NCI-H187 (cell line): Measurements from ENCODE around the gene MX2.

ENCODE experiments used
- DNase-seq, 2 experiments: peaks; one replicate each; lab custom pipeline; 2025; lab: John Stamatoyannopoulos, UW

Gene MX2

GRCh38 chr21:41364308-41364707, 2.5 kb downstream of the MX2 start:
- DNase-seq: no peak

GRCh38 chr21:41365377-41366107, 3.7 kb downstream of the MX2 start:
- DNase-seq: no peak

- DNase-seq: no peak
Observed at GRCh38 chr21:41366522-41367151, 4.8 kb downstream of the MX2 start.

DNA sequence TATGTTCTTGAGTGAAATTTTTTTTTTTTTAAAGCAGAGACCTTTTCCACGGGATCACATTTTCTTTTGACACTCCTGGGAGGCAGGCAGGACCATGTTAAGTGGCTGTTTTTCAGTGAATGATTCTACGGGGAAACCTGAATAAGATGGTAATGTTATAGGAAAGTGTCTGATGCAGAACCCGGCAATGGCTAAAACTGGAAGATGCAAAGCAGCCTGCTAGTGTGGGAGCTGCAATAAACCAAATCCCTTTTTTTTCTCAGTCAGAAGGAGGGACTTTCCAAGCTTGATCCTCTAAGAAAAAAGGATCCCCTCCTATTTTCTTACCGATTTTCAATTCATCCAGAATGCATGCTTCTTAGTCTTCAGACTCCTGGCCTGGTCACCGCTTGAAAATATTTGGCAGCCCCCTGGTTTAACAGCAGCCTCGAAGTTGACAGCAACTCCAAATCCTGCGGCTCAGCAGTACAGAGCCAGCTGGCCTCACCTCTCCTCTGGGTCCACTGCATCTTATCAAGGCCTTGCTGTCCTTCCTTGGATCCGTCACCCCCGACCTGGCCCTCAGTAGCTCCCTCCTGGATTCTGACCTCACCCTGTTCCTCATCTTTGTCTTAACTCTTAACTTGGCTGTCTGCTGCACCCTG, 5.6 kb downstream of the MX2 start:
- DNase-seq: no peak

DNA sequence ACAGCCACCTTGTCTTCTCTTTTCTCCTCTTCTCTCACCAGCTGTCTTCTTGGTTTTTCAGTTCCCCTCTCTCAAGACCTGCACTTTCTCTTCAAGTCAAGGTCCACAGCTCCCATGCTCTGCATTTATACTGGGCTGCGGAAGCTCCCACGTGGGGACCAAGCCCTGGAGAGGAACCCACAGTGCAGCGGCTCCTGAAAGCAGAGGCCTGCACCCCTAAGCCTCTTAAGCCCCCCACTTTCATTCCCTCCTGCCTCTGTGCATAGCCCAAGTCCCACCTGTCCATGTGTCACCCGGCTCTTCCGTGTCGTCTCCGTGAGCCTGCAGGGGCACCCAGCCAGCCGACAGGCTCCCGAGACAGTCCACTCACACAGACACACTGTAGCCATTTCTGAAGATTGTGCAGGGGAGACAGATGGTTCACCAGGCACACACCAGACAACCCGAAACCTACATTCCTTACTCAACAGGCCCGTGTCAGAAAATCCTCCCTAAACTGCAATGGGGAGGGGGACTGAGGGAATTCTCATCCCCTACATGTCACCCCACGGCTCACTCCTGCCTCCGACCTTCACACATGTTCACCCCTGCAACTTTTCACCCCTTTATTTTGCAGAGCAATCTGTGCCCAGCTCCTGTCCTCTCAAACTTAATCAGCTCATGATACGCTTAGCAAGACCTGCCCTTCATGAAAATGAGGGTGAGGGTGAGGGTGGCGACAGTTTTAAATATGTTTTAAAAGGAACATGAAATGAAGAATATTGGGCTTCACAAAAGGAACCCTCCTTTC, 6.3 kb downstream of the MX2 start:
- no peak for DNase-seq

DNA sequence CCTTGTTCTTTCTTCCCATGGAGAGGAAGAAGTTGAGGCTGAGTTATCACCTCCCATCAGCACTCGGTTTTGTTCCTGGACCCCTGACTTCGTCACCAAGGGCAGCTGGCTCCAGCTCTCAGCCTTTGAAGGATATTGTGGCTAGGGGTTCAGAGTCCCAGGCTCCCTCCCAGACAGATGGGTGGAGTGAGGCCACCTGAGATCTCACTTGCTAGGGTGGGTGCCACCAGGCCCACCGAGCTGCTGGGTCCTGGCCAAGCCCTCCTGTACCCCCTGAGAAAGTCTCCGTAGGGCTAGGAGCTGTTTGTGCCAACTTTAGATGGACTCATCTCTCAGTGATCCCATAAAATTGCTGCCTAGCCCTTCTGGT, 6.9 kb downstream of the MX2 start:
- no peak for DNase-seq

- no peak for DNase-seq
Observed at GRCh38 chr21:41369105-41369919, 7.5 kb downstream of the MX2 start.

DNA sequence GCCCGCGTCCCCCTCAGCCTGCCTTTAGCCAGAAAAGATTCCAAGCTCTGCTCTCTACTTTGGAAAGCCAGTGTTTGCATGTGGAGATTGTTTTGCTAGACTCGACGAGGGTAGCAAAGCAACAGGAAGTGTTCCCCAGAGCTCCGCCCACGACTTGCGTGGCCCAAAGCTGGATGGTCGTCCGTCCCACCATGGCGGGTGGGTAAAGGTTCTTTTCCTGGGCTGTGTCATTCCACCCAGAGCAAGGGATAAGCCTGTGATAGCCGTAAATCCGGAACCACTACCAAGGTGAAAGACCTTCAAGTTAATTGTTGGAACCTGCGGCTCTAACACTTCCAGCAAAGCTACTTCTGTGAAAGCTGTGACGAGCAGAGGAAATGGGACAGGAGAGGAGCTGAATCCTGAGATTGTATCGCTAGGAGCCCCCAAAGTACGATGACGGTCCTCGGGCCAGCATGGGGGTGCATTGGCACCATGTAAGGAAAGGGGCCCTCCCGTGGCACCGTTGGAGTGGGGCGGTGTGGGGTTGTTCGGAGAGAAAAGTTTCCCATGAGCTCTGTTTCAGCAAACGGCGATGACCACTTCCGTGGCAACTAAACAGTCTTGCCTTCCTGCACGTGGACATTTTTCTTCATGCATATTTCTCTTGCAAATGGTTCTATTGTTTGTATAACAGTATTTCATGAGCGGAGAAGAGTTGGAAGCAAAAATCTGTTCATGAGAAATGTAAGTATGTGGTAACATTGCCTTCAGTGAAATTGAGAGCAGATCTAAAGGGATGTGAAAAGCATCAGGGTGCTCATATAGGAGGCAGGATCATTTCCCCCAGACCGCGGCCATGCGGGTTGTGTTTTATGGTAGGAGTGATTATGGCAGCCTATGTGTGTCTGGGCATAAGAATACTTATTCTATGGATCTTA, 8.4 kb downstream of the MX2 start:
- no peak for DNase-seq

DNA sequence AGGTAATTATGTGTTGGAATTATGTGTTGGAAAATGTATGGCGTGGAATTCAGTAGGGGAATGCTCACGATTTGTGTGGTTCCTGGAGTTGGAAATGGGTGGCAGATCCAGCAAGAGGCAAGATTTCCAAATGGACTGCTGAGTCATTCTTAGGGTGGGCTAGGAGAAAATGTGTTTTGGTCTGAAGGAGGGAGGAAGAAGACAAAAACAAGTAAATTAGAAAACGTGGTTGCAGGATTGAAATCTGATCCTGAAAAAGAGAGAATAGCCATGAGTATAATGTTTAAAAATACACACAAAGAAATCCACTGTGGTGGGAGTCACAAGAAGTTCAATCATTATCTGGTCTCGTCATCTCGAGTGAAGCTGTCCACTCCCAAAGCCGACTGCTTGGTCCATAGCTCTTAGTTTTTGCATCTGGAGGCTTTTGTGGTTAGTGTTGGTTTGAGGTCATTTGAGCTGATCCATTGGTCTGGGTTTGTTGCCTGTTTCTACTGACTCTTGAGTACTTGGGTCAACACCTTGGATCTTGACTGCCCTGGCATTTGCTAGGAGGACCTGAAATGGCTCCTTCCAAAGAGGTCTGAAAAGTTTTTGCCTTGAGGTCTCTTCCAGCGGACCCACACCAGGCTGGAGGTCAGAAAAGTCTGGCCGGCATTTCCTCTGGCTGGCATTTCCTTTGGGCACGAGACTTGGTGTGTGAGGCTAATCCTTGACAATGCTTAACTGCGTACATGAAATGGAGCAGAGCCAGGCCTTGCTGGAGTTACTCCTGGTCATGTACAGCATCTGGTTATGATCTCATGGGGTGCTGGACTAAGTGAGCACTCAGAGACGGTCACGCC, 9.2 kb downstream of the MX2 start:
- no peak for DNase-seq

- DNase-seq: no peak
Observed at GRCh38 chr21:41371685-41372030, 9.8 kb downstream of the MX2 start.

DNA sequence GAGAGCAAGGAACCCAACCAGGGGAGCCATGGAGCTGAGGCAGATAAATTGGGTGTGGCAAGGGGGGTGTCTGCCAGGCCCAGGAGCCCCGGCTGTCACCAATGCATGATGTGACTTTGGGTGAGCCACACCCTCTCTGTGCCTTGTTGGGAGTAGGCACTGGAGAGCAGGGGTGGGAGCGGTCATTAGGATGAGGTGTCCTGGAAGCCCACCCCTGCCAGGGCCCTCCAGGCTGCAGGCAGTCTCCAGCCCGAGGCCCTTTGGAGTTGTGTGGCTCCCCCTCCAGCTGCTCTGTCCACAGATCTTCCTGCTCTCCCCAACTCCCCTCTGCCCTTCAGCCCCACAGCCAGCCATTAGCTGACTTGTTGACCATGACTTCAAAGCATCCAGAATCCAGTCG, 11.4 kb downstream of the MX2 start:
- DNase-seq: no peak

GRCh38 chr21:41373763-41374162, 11.9 kb downstream of the MX2 start:
- DNase-seq: no peak

GRCh38 chr21:41374177-41374712, 12.4 kb downstream of the MX2 start:
- no peak for DNase-seq

- DNase-seq: no peak
Observed at GRCh38 chr21:41374867-41375533, 13.2 kb downstream of the MX2 start.

DNA sequence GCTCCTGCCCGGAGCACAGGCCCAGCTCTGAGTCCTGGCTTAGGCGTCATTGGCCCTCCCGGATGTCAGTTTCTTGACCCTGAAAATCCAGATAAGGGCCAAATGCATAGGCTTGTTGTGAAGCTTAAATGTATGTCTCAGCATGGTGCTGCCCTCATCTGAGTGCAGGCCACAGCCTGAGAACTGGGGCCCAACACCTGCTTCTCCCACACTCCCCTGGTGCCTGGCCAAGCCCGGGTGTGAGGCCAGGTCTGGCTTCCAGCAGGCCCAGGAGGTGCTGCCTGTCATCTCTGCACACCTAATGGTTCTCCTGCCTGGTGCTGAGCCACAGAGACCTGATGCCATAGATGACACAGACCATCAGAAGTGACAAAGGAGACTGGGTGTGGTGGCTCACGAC, 14.0 kb downstream of the MX2 start:
- DNase-seq: no peak

GRCh38 chr21:41377715-41378114, 15.9 kb downstream of the MX2 start:
- no peak for DNase-seq

DNA sequence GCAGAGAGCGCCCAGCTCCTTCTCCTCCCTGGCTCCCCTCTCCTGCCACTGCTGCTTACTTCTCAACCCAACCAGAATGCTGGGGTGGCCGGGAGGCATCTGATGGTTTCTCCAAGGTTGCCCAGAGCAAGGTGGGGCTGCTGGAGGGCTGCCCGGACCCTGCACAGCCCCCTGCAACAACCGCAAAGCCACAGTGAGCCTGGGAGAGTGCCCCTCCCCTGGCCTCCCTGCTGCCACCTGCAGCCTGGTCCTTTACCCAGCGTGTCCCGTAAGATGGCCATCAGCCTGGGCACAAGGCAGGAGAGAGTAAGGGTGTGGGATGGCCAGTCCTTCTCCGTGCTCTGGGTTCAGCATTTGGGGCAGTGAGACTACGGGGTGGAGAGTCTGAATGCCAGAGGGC, 17.0 kb downstream of the MX2 start:
- DNase-seq: no peak

DNA sequence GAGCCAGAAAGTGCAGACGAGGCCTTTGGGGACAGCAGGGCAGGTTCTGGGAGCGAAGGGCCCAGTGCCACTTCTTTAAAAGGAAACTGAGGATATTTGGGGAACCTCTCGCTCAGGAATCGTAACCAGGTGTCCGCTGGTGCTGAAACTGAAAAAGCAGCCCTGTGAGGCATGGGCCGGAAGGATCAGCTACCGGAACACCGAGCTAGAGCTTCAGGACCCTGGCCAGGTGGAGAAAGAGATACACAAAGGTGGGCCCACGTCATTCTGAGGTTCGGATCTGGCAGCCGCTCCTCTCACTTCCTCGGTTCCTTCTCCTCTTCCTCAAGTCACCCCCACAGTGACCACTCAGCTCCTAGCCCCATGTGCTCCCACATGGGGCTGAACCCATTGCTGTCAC, 18.1 kb downstream of the MX2 start:
- no peak for DNase-seq

DNA sequence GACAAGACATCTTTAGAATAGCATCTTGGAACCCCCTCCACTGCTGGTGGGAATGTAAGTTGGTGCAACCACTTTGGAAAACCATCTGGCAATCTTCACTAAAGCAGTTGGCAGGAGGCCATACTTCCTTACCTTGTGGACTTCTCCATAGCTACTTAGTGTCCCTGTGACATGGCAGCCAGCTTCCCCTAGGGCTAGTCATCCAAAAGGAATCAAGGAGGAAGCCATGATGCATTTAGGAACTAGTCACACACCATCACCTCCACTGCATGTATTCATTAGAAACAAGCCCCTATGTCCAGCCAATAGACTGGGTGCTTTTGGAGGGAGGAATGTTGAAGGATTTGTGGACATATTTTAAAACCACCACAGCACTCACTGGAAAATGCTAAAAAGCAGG, 19.9 kb downstream of the MX2 start:
- no peak for DNase-seq
